ENCODE data around the gene NME3.

- no peak for TF ChIP-seq ELF4 (CRISPR knock-in tag; IDR thresholded peaks at IDR 0.05; ENCODE audit: low read depth)
- TF ChIP-seq, protein P1, sequence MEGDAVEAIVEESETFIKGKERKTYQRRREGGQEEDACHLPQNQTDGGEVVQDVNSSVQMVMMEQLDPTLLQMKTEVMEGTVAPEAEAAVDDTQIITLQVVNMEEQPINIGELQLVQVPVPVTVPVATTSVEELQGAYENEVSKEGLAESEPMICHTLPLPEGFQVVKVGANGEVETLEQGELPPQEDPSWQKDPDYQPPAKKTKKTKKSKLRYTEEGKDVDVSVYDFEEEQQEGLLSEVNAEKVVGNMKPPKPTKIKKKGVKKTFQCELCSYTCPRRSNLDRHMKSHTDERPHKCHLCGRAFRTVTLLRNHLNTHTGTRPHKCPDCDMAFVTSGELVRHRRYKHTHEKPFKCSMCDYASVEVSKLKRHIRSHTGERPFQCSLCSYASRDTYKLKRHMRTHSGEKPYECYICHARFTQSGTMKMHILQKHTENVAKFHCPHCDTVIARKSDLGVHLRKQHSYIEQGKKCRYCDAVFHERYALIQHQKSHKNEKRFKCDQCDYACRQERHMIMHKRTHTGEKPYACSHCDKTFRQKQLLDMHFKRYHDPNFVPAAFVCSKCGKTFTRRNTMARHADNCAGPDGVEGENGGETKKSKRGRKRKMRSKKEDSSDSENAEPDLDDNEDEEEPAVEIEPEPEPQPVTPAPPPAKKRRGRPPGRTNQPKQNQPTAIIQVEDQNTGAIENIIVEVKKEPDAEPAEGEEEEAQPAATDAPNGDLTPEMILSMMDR (IDR thresholded peaks at IDR 0.05): no peak
- TF ChIP-seq, protein P2, sequence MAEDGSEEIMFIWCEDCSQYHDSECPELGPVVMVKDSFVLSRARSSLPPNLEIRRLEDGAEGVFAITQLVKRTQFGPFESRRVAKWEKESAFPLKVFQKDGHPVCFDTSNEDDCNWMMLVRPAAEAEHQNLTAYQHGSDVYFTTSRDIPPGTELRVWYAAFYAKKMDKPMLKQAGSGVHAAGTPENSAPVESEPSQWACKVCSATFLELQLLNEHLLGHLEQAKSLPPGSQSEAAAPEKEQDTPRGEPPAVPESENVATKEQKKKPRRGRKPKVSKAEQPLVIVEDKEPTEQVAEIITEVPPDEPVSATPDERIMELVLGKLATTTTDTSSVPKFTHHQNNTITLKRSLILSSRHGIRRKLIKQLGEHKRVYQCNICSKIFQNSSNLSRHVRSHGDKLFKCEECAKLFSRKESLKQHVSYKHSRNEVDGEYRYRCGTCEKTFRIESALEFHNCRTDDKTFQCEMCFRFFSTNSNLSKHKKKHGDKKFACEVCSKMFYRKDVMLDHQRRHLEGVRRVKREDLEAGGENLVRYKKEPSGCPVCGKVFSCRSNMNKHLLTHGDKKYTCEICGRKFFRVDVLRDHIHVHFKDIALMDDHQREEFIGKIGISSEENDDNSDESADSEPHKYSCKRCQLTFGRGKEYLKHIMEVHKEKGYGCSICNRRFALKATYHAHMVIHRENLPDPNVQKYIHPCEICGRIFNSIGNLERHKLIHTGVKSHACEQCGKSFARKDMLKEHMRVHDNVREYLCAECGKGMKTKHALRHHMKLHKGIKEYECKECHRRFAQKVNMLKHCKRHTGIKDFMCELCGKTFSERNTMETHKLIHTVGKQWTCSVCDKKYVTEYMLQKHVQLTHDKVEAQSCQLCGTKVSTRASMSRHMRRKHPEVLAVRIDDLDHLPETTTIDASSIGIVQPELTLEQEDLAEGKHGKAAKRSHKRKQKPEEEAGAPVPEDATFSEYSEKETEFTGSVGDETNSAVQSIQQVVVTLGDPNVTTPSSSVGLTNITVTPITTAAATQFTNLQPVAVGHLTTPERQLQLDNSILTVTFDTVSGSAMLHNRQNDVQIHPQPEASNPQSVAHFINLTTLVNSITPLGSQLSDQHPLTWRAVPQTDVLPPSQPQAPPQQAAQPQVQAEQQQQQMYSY (CRISPR knock-in tag; IDR thresholded peaks at IDR 0.05): no peak
- no peak for TF ChIP-seq ZNF317 (CRISPR knock-in tag; IDR thresholded peaks at IDR 0.05; ENCODE audit: borderline replicate concordance, low read depth)
- TF ChIP-seq, protein P3, sequence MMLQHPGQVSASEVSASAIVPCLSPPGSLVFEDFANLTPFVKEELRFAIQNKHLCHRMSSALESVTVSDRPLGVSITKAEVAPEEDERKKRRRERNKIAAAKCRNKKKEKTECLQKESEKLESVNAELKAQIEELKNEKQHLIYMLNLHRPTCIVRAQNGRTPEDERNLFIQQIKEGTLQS (CRISPR knock-in tag; conservative IDR thresholded peaks at IDR 0.05): no peak
Observed at GRCh38 chr16:1765826-1766225, 5.5 kb downstream of the NME3 start.
